Measurements from ENCODE around the gene USP48. TPM values are rescaled to one million over a fixed set of nuclear protein-coding genes. Genes with fewer than 3 reads are reported as not detected.
A peak's percentile ranks its signal among the peaks of the same experiment; 100 is the strongest.

Gene USP48
- total and polyA plus RNA-seq, 10 of the 15 experiments (the other 5 are each of a cell fraction or from before 2014, with no cell fraction given), result 21.2 to 115 (median 75.5) TPM

DNA sequence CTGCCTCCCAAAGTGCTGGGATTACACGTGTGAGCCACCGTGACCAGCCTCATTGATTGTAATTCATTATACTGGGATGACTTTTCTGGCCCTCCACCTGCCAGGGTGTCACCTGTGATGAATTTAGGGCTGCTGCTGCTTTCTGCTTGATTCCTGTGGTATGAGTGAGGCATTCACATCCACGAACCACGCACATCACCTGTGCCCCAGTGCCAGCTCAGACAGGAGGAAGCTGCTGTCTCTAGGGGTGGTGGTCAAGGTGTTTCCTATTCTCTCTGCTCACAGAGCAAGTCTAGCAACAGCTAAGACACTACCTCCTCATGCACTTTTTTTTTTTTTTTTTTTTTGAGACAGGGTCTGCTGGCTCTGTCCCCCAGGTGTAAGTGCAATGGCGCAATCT lies 16.8 kb upstream of the USP48 start:
- H3K4me2 ChIP-seq (ENCODE audit: control insufficient read depth, insufficient read depth), result no peak overlapping the region
- peaks cover 9% of the 10 kb centered on the region; the same call in 2 of the 3 replicates for H3K9me3 ChIP-seq (replicated peaks; ENCODE audit: control insufficient read depth, insufficient read depth, low read length)
- H3K79me2 ChIP-seq (ENCODE audit: control insufficient read depth, insufficient read depth, low read length), result no peaks in the 10 kb centered on the region
- ChIA-PET CTCF (no interaction called here), POLR2A (no interaction called here), SMC1A (ENCODE audit: uncharacterized antibody, unreplicated experiment) (no interaction called here), RAD21 (ENCODE audit: unreplicated experiment) (interaction anchor here (0.6 to 1.5 kb wide), 2 partner anchors 9 to 18 kb away, joined by 4 to 5 read pairs; no protein-coding TSS in a partner anchor)
- H3K27ac ChIP-seq (ENCODE audit: control insufficient read depth, insufficient read depth), result no peak overlapping the region
- WGBS (ENCODE audit: insufficient coverage, insufficient replicate concordance, low lambda C conversion rate, missing lambda C conversion rate), result 52% methylated on average over 4 of the region's 5 CpGs
- ATAC-seq, result peak; percentile 40
- H2AFZ ChIP-seq (ENCODE audit: control insufficient read depth, low read depth, low read length), result no peak overlapping the region
- in situ Hi-C loops (cut with MboI), result loop anchor here (25.0 kb wide), 1 partner anchor 1788 kb away; no protein-coding TSS in a partner anchor
- BruUV-seq (replicated peaks), result no TSS peak
- no peaks in the 10 kb centered on the region for H3K27me3 ChIP-seq (replicated peaks in 1 of 2; ENCODE audit: control insufficient read depth in 2 of 2, insufficient read depth in 2 of 2, low read length in 1 of 2)
- intact Hi-C loops (cut with micrococcal nuclease; ENCODE audit: unreplicated experiment), result no loop called here
- H3K4me3 ChIP-seq, result no peak overlapping the region
- no peaks in the 10 kb centered on the region for H4K20me1 ChIP-seq (ENCODE audit: control insufficient read depth, insufficient read depth)
- no peak for DNase-seq (ENCODE audit: low read depth, low spot score)
- H3K9ac ChIP-seq (ENCODE audit: control insufficient read depth, insufficient read depth, low read length), result no peak overlapping the region
- no peaks in the 10 kb centered on the region for H3K36me3 ChIP-seq (ENCODE audit: control insufficient read depth in 2 of 2, insufficient read depth in 2 of 2, low read length in 1 of 2)
- TF ChIP-seq, protein P1, sequence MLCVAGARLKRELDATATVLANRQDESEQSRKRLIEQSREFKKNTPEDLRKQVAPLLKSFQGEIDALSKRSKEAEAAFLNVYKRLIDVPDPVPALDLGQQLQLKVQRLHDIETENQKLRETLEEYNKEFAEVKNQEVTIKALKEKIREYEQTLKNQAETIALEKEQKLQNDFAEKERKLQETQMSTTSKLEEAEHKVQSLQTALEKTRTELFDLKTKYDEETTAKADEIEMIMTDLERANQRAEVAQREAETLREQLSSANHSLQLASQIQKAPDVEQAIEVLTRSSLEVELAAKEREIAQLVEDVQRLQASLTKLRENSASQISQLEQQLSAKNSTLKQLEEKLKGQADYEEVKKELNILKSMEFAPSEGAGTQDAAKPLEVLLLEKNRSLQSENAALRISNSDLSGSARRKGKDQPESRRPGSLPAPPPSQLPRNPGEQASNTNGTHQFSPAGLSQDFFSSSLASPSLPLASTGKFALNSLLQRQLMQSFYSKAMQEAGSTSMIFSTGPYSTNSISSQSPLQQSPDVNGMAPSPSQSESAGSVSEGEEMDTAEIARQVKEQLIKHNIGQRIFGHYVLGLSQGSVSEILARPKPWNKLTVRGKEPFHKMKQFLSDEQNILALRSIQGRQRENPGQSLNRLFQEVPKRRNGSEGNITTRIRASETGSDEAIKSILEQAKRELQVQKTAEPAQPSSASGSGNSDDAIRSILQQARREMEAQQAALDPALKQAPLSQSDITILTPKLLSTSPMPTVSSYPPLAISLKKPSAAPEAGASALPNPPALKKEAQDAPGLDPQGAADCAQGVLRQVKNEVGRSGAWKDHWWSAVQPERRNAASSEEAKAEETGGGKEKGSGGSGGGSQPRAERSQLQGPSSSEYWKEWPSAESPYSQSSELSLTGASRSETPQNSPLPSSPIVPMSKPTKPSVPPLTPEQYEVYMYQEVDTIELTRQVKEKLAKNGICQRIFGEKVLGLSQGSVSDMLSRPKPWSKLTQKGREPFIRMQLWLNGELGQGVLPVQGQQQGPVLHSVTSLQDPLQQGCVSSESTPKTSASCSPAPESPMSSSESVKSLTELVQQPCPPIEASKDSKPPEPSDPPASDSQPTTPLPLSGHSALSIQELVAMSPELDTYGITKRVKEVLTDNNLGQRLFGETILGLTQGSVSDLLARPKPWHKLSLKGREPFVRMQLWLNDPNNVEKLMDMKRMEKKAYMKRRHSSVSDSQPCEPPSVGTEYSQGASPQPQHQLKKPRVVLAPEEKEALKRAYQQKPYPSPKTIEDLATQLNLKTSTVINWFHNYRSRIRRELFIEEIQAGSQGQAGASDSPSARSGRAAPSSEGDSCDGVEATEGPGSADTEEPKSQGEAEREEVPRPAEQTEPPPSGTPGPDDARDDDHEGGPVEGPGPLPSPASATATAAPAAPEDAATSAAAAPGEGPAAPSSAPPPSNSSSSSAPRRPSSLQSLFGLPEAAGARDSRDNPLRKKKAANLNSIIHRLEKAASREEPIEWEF (IDR thresholded peaks at IDR 0.05; ENCODE audit: insufficient replicate concordance, low read depth, low read length), result no peak
- TF ChIP-seq TAF1 (IDR thresholded peaks at IDR 0.05; ENCODE audit: borderline replicate concordance, low read depth, low read length) (no peak), SIX5 (IDR thresholded peaks at IDR 0.05; ENCODE audit: low read depth, low read length, severe bottlenecking) (no peak), POLR2AphosphoS5 (IDR thresholded peaks at IDR 0.05; ENCODE audit: low read length) (no peak)
- FAIRE-seq, result no peak
- H3K4me1 ChIP-seq (ENCODE audit: control insufficient read depth, insufficient read depth, low read length), result peaks cover 7% of the 10 kb centered on the region

All from GM12878 (cell line).